Heart right ventricle (tissue), 16 donors: ENCODE data around the gene SLC25A13. TPM values are rescaled to one million over a fixed set of nuclear protein-coding genes. Genes with fewer than 3 reads are reported as not detected.
"Not testable (repeated sequence)": the region's sequence is repeated elsewhere in the genome, so short reads cannot be mapped to it uniquely, and the experiment has no call there.

Experiments used
- ATAC-seq, 8 donors: fragments of 200-7000 bp; cut with Tn5 transposase; one replicate each; pipeline ENCODE4 v1.9.1; 2020; ENCODE audit warnings: mild to moderate bottlenecking in 8 of 8, moderate library complexity in 8 of 8, moderate number of reproducible peaks in 1 of 8
- DNase-seq, 2 donors: peaks; one replicate each; pipeline ENCODE4 v3.0.0-alpha.2; 2020
- H3K27ac ChIP-seq, 10 donors: fragments of 200-600 bp; sonication (generic) in 2 of 10; one replicate each; pipeline versions ENCODE4 v1.5.0 to v1.8.0; 2020 to 2022; ENCODE audit warnings: mild to moderate bottlenecking in 3 of 10
- H3K27me3 ChIP-seq, 7 donors: fragments of 200-600 bp; one replicate each; pipeline ENCODE4 v1.8.0; 2021 to 2022; ENCODE audit warnings: mild to moderate bottlenecking in 2 of 7
- H3K36me3 ChIP-seq, 9 donors: fragments of 200-600 bp; sonication (generic) in 1 of 9; one replicate each; pipeline versions ENCODE4 v1.5.0 to v1.8.0; 2020 to 2022; ENCODE audit warnings: mild to moderate bottlenecking in 2 of 9
- H3K4me1 ChIP-seq, 9 donors: fragments of 200-600 bp; sonication (generic) in 1 of 9; one replicate each; pipeline versions ENCODE4 v1.5.0 to v1.8.0; 2020 to 2022; ENCODE audit warnings: mild to moderate bottlenecking in 4 of 9
- H3K4me3 ChIP-seq, 10 donors: fragments of 200-600 bp; sonication (generic) in 2 of 10; one replicate each; pipeline versions ENCODE4 v1.5.0 to v1.8.0; 2020 to 2022; ENCODE audit warnings: mild to moderate bottlenecking in 7 of 10, moderate library complexity in 2 of 10
- H3K9me3 ChIP-seq, 11 donors: fragments of 200-600 bp in 10 of 11; sonication (generic) in 2 of 11; one replicate each; pipeline versions ENCODE4 v1.5.0 to v1.8.0; 2013 to 2022; ENCODE audit warnings: mild to moderate bottlenecking in 2 of 11, control low read depth in 1 of 11, moderate library complexity in 1 of 11
- CTCF ChIP-seq, 9 donors: fragments of 200-600 bp; sonication (generic) in 2 of 9; IDR thresholded peaks; one replicate each; pipeline versions ENCODE4 v1.5.0 to v1.8.0; 2021 to 2022; ENCODE audit warnings: antibody characterized with exemption in 9 of 9, mild to moderate bottlenecking in 5 of 9, moderate library complexity in 1 of 9
- WGBS, 2 donors: extraction: QIAGEN DNeasy Blood & Tissue Kit; methylation state at CpG; one replicate each; pipeline ENCODE4 v1.1.7; 2013; ENCODE audit warnings: inconsistent platforms in 1 of 2; 5-methylcytosine and 5-hydroxymethylcytosine counted together
- intact Hi-C, 10 donors: fragments of 100-400 bp; cut with DNase I; formaldehyde crosslinking; loops; one replicate each; pipeline versions ENCODE4 v1.11.1 to v1.14.2; 2022
- polyA plus RNA-seq, 2 donors: library from polyadenylated mRNA; stranded (reverse); fragments of 200-250 nt; gene quantifications; one replicate each; pipeline ENCODE4 v1.2.3, GENCODE V29; 2013
- total RNA-seq, 10 donors: library from RNA; stranded (reverse); fragmentation: NEBNext Ultra II Directional in 3 of 10; extraction: Animal tissue kit (Norgen Biotek cat#: 25700) in 3 of 10; gene quantifications; one replicate each; pipeline versions ENCODE4 v1.2.1 to v1.2.4, GENCODE V29; 2021 to 2023
- donor health status: Arrhythmogenic right ventricular cardiomyopathy.
- donor health status: ischemic (EF 13 %, LVEDD 7.1; RV severe dilation, severe dysfunction).
- donor health status: healthy with polysubstance abuse.
- donor health status: DM: no; HTN: yes; CAD: no.
- donor health status: DM: no; HTN: no; CAD: no.
- donor health status: ischemic (EF 25% LVEDD 6.9; RV normal size, moderate dysfunction).
- donor health status: ischemic (EF 25% LVEDD 5.7; RV mildly dilated, moderate dysfunction).
- donor health status: healthy.
- donor health status: DM: yes; HTN: yes; CAD: no.
- donor health status: Ischemic cardiomyopathy.
- donor health status: ischemic (EF 35%, LVEDD 5.7; RV mildly dilated, moderate dysfunction).
- donor health status: nonischemic (EF 11% LVEDD 7.7; RV severe dilation, severe dysfunction).
- donor health status: DM: yes; HTN: yes; CAD: no.
- donor health status: PGD.
- donor health status: ischemic (EF 29% LVEDD 5.4; RV normal size, mild dysfunction).
- donor health status: nonischemic (EF 23%, LVEDD 6.1; RV moderate dilation, normal function).

SLC25A13 gene
- total and polyA plus RNA-seq, 12 donors, result 5.2 to 15.3 (median 8.7) TPM

DNA sequence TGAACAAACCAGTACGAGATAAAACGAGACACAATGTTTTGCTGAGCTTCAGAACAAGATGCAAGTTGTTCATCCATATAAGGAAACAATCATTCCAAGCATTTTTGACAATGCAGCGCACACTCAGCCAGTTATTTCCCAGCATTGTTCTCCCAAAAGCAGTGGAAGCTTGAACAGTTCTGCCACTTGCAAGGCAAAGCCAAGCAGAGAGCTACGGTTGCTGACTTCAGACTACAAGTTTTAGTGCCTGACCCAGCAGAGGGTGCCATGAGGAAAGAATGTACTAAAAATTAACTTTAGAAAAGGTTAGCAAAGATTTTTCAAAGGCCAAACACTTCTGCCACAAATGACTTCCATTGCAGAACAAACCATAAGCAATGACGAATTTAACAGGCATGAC lies 152.5 kb downstream of the SLC25A13 start:
- no peak for DNase-seq
- Histone ChIP-seq H3K27me3 (no peaks in the 10 kb centered on the region), H3K4me3 (no peak overlapping the region), H3K4me1 (no peaks in the 10 kb centered on the region), H3K9me3 (no peaks in the 10 kb centered on the region), H3K27ac (no peak overlapping the region), H3K36me3 (peaks cover 0 to 82% (median 10%) of the 10 kb centered on the region in 9 donors)
- TF ChIP-seq CTCF (IDR thresholded peaks at IDR 0.05), result no peak
- no peak for ATAC-seq
- intact Hi-C loops, result no loop called here
- 76 to 77% methylated on average over 5 of the region's 5 CpGs for WGBS, 2 donors

DNA sequence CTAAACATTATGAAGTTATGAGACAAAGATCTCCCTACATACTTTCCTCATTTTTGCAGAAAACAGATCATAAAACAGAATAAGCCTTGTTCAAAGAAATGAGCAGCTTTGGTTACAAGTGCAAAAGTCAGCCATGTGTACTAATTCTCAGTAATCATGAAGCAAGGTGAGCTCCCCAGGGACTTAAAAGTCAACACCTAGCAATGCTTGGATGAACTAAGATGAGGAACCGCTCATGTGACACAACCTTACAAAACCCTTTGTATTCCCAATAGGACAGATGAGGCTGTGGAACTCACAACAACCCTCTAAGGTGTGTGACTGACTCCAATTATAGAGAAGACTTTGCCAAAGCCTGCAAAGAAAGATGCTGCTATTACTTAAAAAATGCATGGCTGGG lies 154.5 kb downstream of the SLC25A13 start:
- no peak for TF ChIP-seq CTCF (IDR thresholded peaks at IDR 0.05)
- ATAC-seq (no peak), DNase-seq (no peak)
- H3K4me1 ChIP-seq, result no peaks in the 10 kb centered on the region
- no peak overlapping the region for H3K4me3 ChIP-seq
- 94 to 97% methylated on average over 1 of the region's 1 CpG for WGBS, 2 donors
- no peaks in the 10 kb centered on the region for H3K27me3 ChIP-seq
- no peaks in the 10 kb centered on the region for H3K9me3 ChIP-seq
- H3K27ac ChIP-seq, result no peak overlapping the region
- peaks cover 0 to 83% (median 20%) of the 10 kb centered on the region in 9 donors for H3K36me3 ChIP-seq
- intact Hi-C loops, result no loop called here

GRCh38 chr7:96161897-96162296 lies 160.0 kb downstream of the SLC25A13 start:
- Histone ChIP-seq H3K4me3 (no peak overlapping the region), H3K9me3 (no peaks in the 10 kb centered on the region), H3K27me3 (no peaks in the 10 kb centered on the region), H3K27ac (no peak overlapping the region), H3K4me1 (no peaks in the 10 kb centered on the region), H3K36me3 (peaks cover 0 to 77% (median 10%) of the 10 kb centered on the region in 9 donors)
- DNase-seq (no peak), ATAC-seq (no peak)
- TF ChIP-seq CTCF (IDR thresholded peaks at IDR 0.05), result no peak
- WGBS, 2 donors, result 92% methylated on average over 3 of the region's 3 CpGs
- intact Hi-C loops, result no loop called here

GRCh38 chr7:96157856-96158255 lies 164.0 kb downstream of the SLC25A13 start:
- Histone ChIP-seq H3K4me3 (no peak overlapping the region), H3K27ac (no peak overlapping the region), H3K4me1 (no peaks in the 10 kb centered on the region), H3K9me3 (no peaks in the 10 kb centered on the region), H3K27me3 (no peaks in the 10 kb centered on the region), H3K36me3 (peaks cover 0 to 78% (median 0%) of the 10 kb centered on the region in 9 donors)
- intact Hi-C loops, result loop anchor here in 1 of 10 donors (10.0 kb wide), 1 partner anchor 63 kb away; no protein-coding TSS in a partner anchor
- DNase-seq, result no peak
- ATAC-seq, result no peak
- WGBS, 2 donors, result 97% methylated on average over 1 of the region's 1 CpG
- no peak for TF ChIP-seq CTCF (IDR thresholded peaks at IDR 0.05)

DNA sequence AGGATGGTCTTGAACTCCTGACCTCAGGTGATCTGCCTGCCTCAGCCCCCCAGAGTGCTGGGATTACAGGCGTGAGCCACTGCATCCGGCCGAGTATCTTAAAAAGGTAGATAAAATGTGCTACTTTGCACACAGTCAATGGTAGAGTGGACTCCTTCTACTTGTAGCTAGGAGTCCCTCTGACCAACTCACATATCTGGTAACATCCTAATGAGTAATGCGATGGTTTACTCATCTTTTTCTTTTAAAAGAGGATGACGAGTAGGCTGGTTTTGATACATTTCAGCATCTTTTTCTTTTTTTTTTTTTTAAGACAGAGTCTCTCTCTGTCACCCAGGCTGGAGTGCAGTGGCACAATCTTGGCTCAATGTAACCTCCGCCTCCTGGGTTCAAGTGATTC lies 167.4 kb downstream of the SLC25A13 start:
- WGBS, 2 donors, result 96 to 97% methylated on average over 6 of the region's 6 CpGs
- not testable (repeated sequence) for DNase-seq, H3K4me3 ChIP-seq, H3K4me1 ChIP-seq, H3K27ac ChIP-seq, H3K9me3 ChIP-seq, H3K27me3 ChIP-seq, ATAC-seq
- intact Hi-C loops, result loop anchor here in 1 of 10 donors (10.0 kb wide), 1 partner anchor 60 kb away; no protein-coding TSS in a partner anchor
- H3K36me3 ChIP-seq, result peaks cover 0 to 78% (median 0%) of the 10 kb centered on the region in 9 donors
